AG04449 (cell line): ENCODE results near the gene TPBGL.

Source experiments
- CTCF ChIA-PET: fragments of 350-600 bp; formaldehyde crosslinking; extraction: SDS; loops from one replicate; lab custom pipeline; 2021; ENCODE audit warnings: antibody characterized with exemption; lab: Yijun Ruan, JAX
- POLR2A ChIA-PET: fragments of 400-600, 350-600 bp; formaldehyde crosslinking; extraction: SDS; loops from one replicate; lab custom pipeline; 2020; ENCODE audit warnings: antibody characterized with exemption, inconsistent platforms; lab: Yijun Ruan, JAX
- DNase-seq: peaks from one replicate; pipeline ENCODE4 v3.0.0-alpha.2; 2010; ENCODE audit warnings: low read depth, low spot score
- H3K4me3 ChIP-seq: 2 replicates; pipeline ENCODE4 v1.5.1; 2011; ENCODE audit warnings: low read depth, mild to moderate bottlenecking, control low read depth, low read length
- TF ChIP-seq, protein P1 (sequence below): IDR thresholded peaks from one replicate; pipeline ENCODE4 v1.5.1; 2011; ENCODE audit warnings: mild to moderate bottlenecking, moderate library complexity, low read length, control low read depth, inconsistent platforms; ENCODE audit not compliant: insufficient read depth; ENCODE audit errors: missing control alignments

TPBGL gene

DNA sequence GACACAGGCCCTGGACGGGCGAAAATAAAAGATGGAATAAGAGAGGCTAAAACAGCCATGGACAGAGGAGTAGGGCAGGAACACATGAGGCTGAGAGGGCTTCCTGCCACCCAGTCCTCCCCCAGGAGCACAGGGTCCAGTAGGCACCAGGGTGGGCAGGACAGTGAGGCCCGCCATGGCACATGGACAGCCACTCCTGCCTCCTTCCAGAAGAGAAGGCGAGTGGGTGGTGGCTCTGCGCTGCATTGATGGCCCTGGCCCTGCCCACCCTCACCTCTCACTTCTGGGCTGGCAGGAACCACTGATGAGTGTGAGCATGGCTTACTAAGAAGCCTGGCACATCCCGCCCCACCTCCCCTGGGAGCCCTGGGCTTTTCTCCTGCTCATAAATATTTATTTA, 51.2 kb downstream of the TPBGL start:
- POLR2A ChIA-PET: no interaction called here
- H3K4me3 ChIP-seq: no peak overlapping the region
- DNase-seq: no peak
- TF ChIP-seq, protein P1, sequence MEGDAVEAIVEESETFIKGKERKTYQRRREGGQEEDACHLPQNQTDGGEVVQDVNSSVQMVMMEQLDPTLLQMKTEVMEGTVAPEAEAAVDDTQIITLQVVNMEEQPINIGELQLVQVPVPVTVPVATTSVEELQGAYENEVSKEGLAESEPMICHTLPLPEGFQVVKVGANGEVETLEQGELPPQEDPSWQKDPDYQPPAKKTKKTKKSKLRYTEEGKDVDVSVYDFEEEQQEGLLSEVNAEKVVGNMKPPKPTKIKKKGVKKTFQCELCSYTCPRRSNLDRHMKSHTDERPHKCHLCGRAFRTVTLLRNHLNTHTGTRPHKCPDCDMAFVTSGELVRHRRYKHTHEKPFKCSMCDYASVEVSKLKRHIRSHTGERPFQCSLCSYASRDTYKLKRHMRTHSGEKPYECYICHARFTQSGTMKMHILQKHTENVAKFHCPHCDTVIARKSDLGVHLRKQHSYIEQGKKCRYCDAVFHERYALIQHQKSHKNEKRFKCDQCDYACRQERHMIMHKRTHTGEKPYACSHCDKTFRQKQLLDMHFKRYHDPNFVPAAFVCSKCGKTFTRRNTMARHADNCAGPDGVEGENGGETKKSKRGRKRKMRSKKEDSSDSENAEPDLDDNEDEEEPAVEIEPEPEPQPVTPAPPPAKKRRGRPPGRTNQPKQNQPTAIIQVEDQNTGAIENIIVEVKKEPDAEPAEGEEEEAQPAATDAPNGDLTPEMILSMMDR: no peak
- CTCF ChIA-PET: interaction anchor here (1.4 to 9.8 kb wide), 3 partner anchors 11 to 38 kb away, joined by 3 to 78 read pairs (median 7); no protein-coding TSS in a partner anchor

- no peak for DNase-seq
- CTCF ChIA-PET: interaction anchor here (1.0 to 9.8 kb wide), 5 partner anchors 12 to 95 kb away, joined by 3 to 78 read pairs (median 3); no protein-coding TSS in a partner anchor
- TF ChIP-seq, protein P1: no peak
- no peak overlapping the region for H3K4me3 ChIP-seq
- POLR2A ChIA-PET: no interaction called here
These were observed 52.4 kb downstream of the TPBGL start for GRCh38 chr11:75292943-75293342.
